Measurements from ENCODE around the gene GUSB. TPM values are rescaled to one million over a fixed set of nuclear protein-coding genes. Genes with fewer than 3 reads are reported as not detected.

GUSB gene
- total RNA-seq, 1 experiment from 2014 or later, result 62.0 TPM

DNA sequence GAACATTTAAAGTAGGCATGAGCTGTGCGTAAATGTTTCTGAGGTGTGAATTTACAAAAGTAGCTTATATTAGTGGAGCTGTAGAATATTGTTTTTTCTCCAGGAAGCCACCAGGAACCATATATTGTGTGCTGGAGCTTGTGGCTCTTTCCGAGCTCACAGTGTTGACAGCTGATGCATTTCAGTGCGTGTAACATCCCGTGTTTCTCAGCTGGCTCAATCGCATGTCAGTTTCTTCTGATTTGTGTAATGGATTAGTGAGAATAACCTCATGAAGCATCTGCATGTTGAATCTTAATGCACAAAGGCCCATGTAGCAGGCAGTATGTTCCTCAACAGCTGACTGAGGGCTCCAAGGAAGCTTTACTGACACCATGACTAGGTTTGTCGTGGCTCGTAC lies 69.8 kb downstream of the GUSB start:
- H2AK5ac ChIP-seq (ENCODE audit: insufficient read length, low read length), result no peak overlapping the region
- no peak overlapping the region for H3K27ac ChIP-seq (ENCODE audit: insufficient read length, low read depth, low read length)
- H2BK120ac ChIP-seq (ENCODE audit: low read depth, low read length, poor library complexity, severe bottlenecking), result no peak overlapping the region
- Mint-ChIP-seq H3K4me1 (peaks cover 10 to 18% of the 10 kb centered on the region in 2 experiments), H3K4me3 (no peak overlapping the region), H3K9me3 (no peaks in the 10 kb centered on the region), H3K27me3 (ENCODE audit: low read depth) (no peaks in the 10 kb centered on the region), H3K36me3 (ENCODE audit: insufficient read depth in 1 of 3, low read depth in 3 of 3) (0 out of 7 replicates have a peak, but pooled peaks cover 0 to 2% (median 0%) of the 10 kb centered on the region in 3 experiments), H3K27ac (no peak overlapping the region)
- H4K91ac ChIP-seq (ENCODE audit: insufficient read length, low read depth, low read length), result no peak overlapping the region
- H3T11ph ChIP-seq (ENCODE audit: low read length), result no peak overlapping the region
- no peaks in the 10 kb centered on the region for H3K79me2 ChIP-seq (ENCODE audit: insufficient read depth, low read length)
- no peak overlapping the region for H3K9ac ChIP-seq (ENCODE audit: extremely low read depth, insufficient read length, low read length)
- no peak overlapping the region for H3K56ac ChIP-seq (ENCODE audit: insufficient read length, low read depth, low read length)
- no peak overlapping the region for H4K8ac ChIP-seq (replicated peaks; ENCODE audit: insufficient read length, low read depth, low read length)
- H2BK20ac ChIP-seq (ENCODE audit: low read depth, low read length, poor library complexity, severe bottlenecking), result no peak overlapping the region
- H3K27me3 ChIP-seq (ENCODE audit: insufficient read depth, low read length), result no peaks in the 10 kb centered on the region
- no peaks in the 10 kb centered on the region for H3K9me3 ChIP-seq (ENCODE audit: control insufficient read depth, low read depth, low read length)
- 0 out of 2 replicates have a peak overlapping the region, but pooled peaks have one; percentile 13 for H3K14ac ChIP-seq (ENCODE audit: insufficient read depth, low read length)
- H3K4ac ChIP-seq (ENCODE audit: low read depth, low read length), result no peak overlapping the region
- no peak overlapping the region for H2BK5ac ChIP-seq (ENCODE audit: insufficient read length, low read length)
- H3K23me2 ChIP-seq (ENCODE audit: insufficient read length, low read depth, low read length, poor library complexity, severe bottlenecking), result no peaks in the 10 kb centered on the region
- TF ChIP-seq CTCF (conservative IDR thresholded peaks at IDR 0.05), result no peak
- H2AFZ ChIP-seq (ENCODE audit: low read length), result no peak overlapping the region
- DNase-seq, result no peak
- WGBS (ENCODE audit: extremely low coverage, insufficient read length, low lambda C conversion rate), result no CpG with 5 or more reads among the region's 7 CpGs
- H3K4me2 ChIP-seq (ENCODE audit: insufficient read depth, insufficient read length, low read length), result no peak overlapping the region
- no peak overlapping the region for H4K5ac ChIP-seq (ENCODE audit: insufficient read length, low read depth, low read length)
- H3K79me1 ChIP-seq (ENCODE audit: insufficient read depth, low read depth, low read length, poor library complexity, severe bottlenecking), result peaks cover 3% of the 10 kb centered on the region
- H4K20me1 ChIP-seq (ENCODE audit: control insufficient read depth, insufficient read depth, insufficient read length), result no peaks in the 10 kb centered on the region
- H3K18ac ChIP-seq (ENCODE audit: insufficient read length, low read depth, low read length), result no peak overlapping the region
- H3K4me1 ChIP-seq (ENCODE audit: insufficient read depth, low read length), result peaks cover 2% of the 10 kb centered on the region; the same call in 1 of the 2 replicates
- H3K23ac ChIP-seq (ENCODE audit: insufficient read length, low read depth, low read length), result no peak overlapping the region
- H2BK15ac ChIP-seq (ENCODE audit: low read depth, low read length), result no peak overlapping the region
- H2BK12ac ChIP-seq (ENCODE audit: insufficient read length, low read depth, low read length), result no peak overlapping the region

Other genes with a start within 250 kb of the GUSB start
- gene VKORC1L1, start 109.1 kb downstream of the GUSB start, total RNA-seq (2021), result 27.4 and 29.4 TPM in 2 replicates
- 30.7 and 31.9 TPM in 2 replicates for gene ASL, start 93.6 kb upstream of the GUSB start, total RNA-seq (2021)
- 37.9 and 39.0 TPM in 2 replicates for gene CRCP, start 132.6 kb upstream of the GUSB start, total RNA-seq (2021)
- 12.5 and 15.9 TPM in 2 replicates for gene TPST1, start 223.1 kb upstream of the GUSB start, total RNA-seq (2021)